MM.1S (cell line): ENCODE measurements around the gene ADARB2.

ENCODE experiments used
- DNase-seq: peaks from one replicate; pipeline ENCODE4 v3.0.0-alpha.2; 2015
- H2AFZ ChIP-seq: fragments of 300-600 bp; sonication (generic); 2 replicates; pipeline ENCODE4 v1.6.0; 2016; ENCODE audit warnings: antibody characterized with exemption, low read length
- H3F3A ChIP-seq: fragments of 300-600 bp; sonication (generic); 2 replicates; pipeline ENCODE4 v1.6.1; 2016; ENCODE audit warnings: mild to moderate bottlenecking, antibody characterized with exemption, low read length, moderate library complexity, mixed read lengths; ENCODE audit not compliant: insufficient read depth
- H3K27ac ChIP-seq: fragments of 300-600 bp; sonication (generic); 2 replicates; pipeline ENCODE4 v1.5.1; 2016; ENCODE audit warnings: mild to moderate bottlenecking, low read length
- H3K27me3 ChIP-seq: fragments of 300-600 bp; sonication (generic); replicated peaks from 2 replicates; pipeline ENCODE4 v1.6.0; 2016; ENCODE audit warnings: low read length; ENCODE audit not compliant: insufficient read depth
- H3K36me3 ChIP-seq: fragments of 300-600 bp; sonication (generic); replicated peaks from 2 replicates; pipeline ENCODE4 v1.6.1; 2016; ENCODE audit warnings: mild to moderate bottlenecking, low read length, mixed read lengths; ENCODE audit not compliant: insufficient read depth
- H3K4me1 ChIP-seq: fragments of 300-600 bp; sonication (generic); 2 replicates; pipeline ENCODE4 v1.6.1; 2016; ENCODE audit warnings: low read length, mixed read lengths
- H3K4me2 ChIP-seq: fragments of 300-600 bp; sonication (generic); 2 replicates; pipeline ENCODE4 v1.6.0; 2016; ENCODE audit warnings: low read depth, low read length
- H3K4me3 ChIP-seq: fragments of 300-600 bp; sonication (generic); 2 replicates; pipeline ENCODE4 v1.5.1; 2016; ENCODE audit warnings: low read length, mixed read lengths
- H3K79me2 ChIP-seq: fragments of 300-600 bp; sonication (generic); 2 replicates; pipeline ENCODE4 v1.6.1; 2016; ENCODE audit warnings: mixed run types, low read length, mixed read lengths
- H3K9ac ChIP-seq: fragments of 300-600 bp; sonication (generic); 2 replicates; pipeline ENCODE4 v1.6.1; 2016; ENCODE audit warnings: low read length, mixed read lengths
- H3K9me2 ChIP-seq: fragments of 300-600 bp; sonication (generic); replicated peaks from 2 replicates; pipeline ENCODE4 v1.6.1; 2016; ENCODE audit warnings: mild to moderate bottlenecking, low read length, mixed read lengths; ENCODE audit not compliant: insufficient read depth
- H3K9me3 ChIP-seq: fragments of 300-600 bp; sonication (generic); replicated peaks from 2 replicates; pipeline ENCODE4 v1.6.1; 2016; ENCODE audit warnings: mild to moderate bottlenecking, low read length, mixed read lengths; ENCODE audit not compliant: insufficient read depth
- H4K20me1 ChIP-seq: fragments of 300-600 bp; sonication (generic); 2 replicates; pipeline ENCODE4 v1.6.1; 2016; ENCODE audit warnings: mild to moderate bottlenecking, low read length, moderate library complexity, mixed read lengths; ENCODE audit not compliant: insufficient read depth
- EZH2 ChIP-seq: fragments of 300-600 bp; sonication (generic); optimal IDR thresholded peaks from 2 replicates; pipeline ENCODE3; 2017; ENCODE audit warnings: low read depth, mild to moderate bottlenecking, antibody characterized with exemption, low read length, mixed read lengths
- EZH2phosphoT487 ChIP-seq: fragments of 300-600 bp; sonication (generic); IDR thresholded peaks from 2 replicates; pipeline ENCODE4 v1.6.1; 2018; ENCODE audit warnings: antibody characterized with exemption, low read length
- TF ChIP-seq, protein P1 (sequence below): fragments of 300-600 bp; sonication (generic); IDR thresholded peaks from 2 replicates; pipeline ENCODE4 v1.5.1; 2016; ENCODE audit warnings: antibody characterized with exemption, low read length, mixed read lengths

ADARB2 gene

DNA sequence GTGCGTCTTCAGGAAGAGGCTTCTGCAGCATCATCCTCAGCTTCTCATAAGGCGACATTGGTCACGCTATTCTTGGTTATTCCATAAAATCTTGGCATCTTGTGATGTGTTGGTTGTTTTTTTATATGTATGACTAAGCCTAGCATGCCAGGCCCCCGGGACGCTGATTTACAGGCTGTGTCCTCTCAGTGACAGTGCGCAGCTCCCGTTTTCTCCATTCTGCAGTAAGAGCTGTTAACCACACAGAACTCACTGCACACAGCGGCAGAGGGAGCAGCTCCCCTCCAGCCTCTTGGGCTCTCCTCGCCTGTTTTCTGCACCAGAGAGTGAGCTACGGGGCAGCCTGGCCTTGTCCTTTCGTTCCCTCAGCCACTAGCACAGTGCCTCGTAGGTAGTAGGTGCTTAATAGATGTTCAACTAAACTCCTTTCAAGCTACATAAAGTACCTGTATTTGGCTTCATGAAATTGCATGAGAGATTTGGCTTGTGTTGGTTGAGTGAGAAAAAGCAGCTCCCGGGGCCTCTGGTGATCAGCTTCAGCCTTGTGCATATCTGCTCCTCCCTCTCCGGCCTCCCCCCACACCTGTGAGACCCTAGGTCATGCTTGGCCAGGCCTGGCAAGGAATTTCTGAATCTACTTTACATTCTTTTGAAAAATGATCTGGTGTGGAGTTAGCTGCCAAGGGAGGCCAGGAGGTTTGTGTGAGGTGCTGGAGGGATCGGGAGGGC, 564.9 kb downstream of the ADARB2 start:
- H3K9me3 ChIP-seq = no peaks in the 10 kb centered on the region
- peaks cover 4% of the 10 kb centered on the region; the same call in 1 of the 2 replicates for H3K27me3 ChIP-seq
- H3K9ac ChIP-seq = no peak overlapping the region
- no peaks in the 10 kb centered on the region for H3K9me2 ChIP-seq
- H4K20me1 ChIP-seq = no peaks in the 10 kb centered on the region
- H3K4me3 ChIP-seq = no peak overlapping the region
- no peak for DNase-seq
- no peaks in the 10 kb centered on the region for H3K79me2 ChIP-seq
- no peaks in the 10 kb centered on the region for H3F3A ChIP-seq
- H3K4me2 ChIP-seq = no peak overlapping the region
- no peaks in the 10 kb centered on the region for H3K4me1 ChIP-seq
- TF ChIP-seq, protein P1, sequence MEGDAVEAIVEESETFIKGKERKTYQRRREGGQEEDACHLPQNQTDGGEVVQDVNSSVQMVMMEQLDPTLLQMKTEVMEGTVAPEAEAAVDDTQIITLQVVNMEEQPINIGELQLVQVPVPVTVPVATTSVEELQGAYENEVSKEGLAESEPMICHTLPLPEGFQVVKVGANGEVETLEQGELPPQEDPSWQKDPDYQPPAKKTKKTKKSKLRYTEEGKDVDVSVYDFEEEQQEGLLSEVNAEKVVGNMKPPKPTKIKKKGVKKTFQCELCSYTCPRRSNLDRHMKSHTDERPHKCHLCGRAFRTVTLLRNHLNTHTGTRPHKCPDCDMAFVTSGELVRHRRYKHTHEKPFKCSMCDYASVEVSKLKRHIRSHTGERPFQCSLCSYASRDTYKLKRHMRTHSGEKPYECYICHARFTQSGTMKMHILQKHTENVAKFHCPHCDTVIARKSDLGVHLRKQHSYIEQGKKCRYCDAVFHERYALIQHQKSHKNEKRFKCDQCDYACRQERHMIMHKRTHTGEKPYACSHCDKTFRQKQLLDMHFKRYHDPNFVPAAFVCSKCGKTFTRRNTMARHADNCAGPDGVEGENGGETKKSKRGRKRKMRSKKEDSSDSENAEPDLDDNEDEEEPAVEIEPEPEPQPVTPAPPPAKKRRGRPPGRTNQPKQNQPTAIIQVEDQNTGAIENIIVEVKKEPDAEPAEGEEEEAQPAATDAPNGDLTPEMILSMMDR = no peak
- H3K27ac ChIP-seq = no peak overlapping the region
- H2AFZ ChIP-seq = no peak overlapping the region
- H3K36me3 ChIP-seq = no peaks in the 10 kb centered on the region

DNA sequence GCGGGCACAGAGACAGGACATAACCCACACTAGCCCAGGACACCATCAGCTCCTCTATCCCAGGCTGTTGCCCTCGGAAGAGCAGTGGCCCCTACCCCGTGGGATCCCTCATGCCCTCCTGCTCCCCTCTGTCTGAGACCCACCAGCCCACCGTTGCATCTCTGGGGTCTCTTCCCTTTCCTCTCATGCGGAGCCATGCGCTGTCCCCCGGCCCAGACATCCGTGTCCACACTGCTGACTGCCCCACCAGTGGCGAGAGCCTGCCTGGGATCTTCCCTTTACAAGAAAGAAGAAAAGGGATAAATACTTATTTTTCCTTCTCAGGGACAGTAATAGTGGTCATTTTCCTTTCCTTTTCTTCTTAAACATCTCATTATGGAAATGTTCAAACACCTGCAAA, 565.7 kb downstream of the ADARB2 start:
- no peak overlapping the region for H3K4me3 ChIP-seq
- no peaks in the 10 kb centered on the region for H3K79me2 ChIP-seq
- H3K9me3 ChIP-seq = no peaks in the 10 kb centered on the region
- H3K9me2 ChIP-seq = no peaks in the 10 kb centered on the region
- no peak for DNase-seq
- H4K20me1 ChIP-seq = no peaks in the 10 kb centered on the region
- no peaks in the 10 kb centered on the region for H3F3A ChIP-seq
- H3K9ac ChIP-seq = no peak overlapping the region
- no peak overlapping the region for H2AFZ ChIP-seq
- H3K27me3 ChIP-seq = peaks cover 6% of the 10 kb centered on the region; the same call in 1 of the 2 replicates
- H3K27ac ChIP-seq = no peak overlapping the region
- TF ChIP-seq, protein P1 = no peak
- no peak for TF ChIP-seq EZH2
- no peak for TF ChIP-seq EZH2phosphoT487
- H3K4me2 ChIP-seq = no peak overlapping the region
- H3K36me3 ChIP-seq = no peaks in the 10 kb centered on the region
- no peaks in the 10 kb centered on the region for H3K4me1 ChIP-seq

DNA sequence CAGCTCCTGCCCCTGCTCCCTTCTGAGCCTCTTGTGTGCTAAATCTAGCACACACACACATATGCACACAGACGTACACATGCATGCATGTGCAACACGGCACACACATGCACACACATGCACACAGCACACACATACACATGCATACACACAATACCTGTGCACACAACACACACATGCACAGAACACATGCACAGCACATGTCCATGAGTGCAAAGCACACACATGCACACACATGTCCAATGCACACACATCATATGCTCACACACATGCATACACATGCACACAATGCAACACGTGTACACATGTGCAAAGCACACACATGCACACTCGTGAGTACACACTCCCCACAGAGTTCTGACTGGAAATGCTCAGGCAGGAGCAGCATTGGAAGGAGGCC, 566.1 kb downstream of the ADARB2 start:
- no peak for TF ChIP-seq EZH2
- TF ChIP-seq, protein P1 = no peak
- TF ChIP-seq EZH2phosphoT487 = no peak
- H3K4me3 ChIP-seq = no peak overlapping the region
- no peaks in the 10 kb centered on the region for H3F3A ChIP-seq
- H4K20me1 ChIP-seq = no peaks in the 10 kb centered on the region
- H3K27ac ChIP-seq = no peak overlapping the region
- H3K9me3 ChIP-seq = no peaks in the 10 kb centered on the region
- no peak overlapping the region for H3K4me2 ChIP-seq
- no peaks in the 10 kb centered on the region for H3K36me3 ChIP-seq
- no peak overlapping the region for H3K9ac ChIP-seq
- H3K27me3 ChIP-seq = peaks cover 6% of the 10 kb centered on the region; the same call in 1 of the 2 replicates
- no peaks in the 10 kb centered on the region for H3K9me2 ChIP-seq
- no peaks in the 10 kb centered on the region for H3K4me1 ChIP-seq
- no peak for DNase-seq
- no peaks in the 10 kb centered on the region for H3K79me2 ChIP-seq
- H2AFZ ChIP-seq = no peak overlapping the region
